ENCODE results near the gene RAP1A. TPM values are rescaled to one million over a fixed set of nuclear protein-coding genes. Genes with fewer than 3 reads are reported as not detected.
"Not testable (repeated sequence)": the region's sequence is repeated elsewhere in the genome, so short reads cannot be mapped to it uniquely, and the experiment has no call there.

The RAP1A gene
- total and polyA plus RNA-seq, 12 donors: 64.2 to 120 (median 99.7) TPM

GRCh38 chr1:111605576-111605975 is 14.0 kb upstream of the RAP1A start:
- Histone ChIP-seq H3K36me3 (no peaks in the 10 kb centered on the region), H3K4me3 (no peak overlapping the region), H3K27me3 (no peaks in the 10 kb centered on the region), H3K27ac (peak overlapping the region in 2 of 10 donors; percentile 27 to 53), H3K9me3 (no peaks in the 10 kb centered on the region), H3K4me1 (peaks cover 0 to 50% (median 10%) of the 10 kb centered on the region in 9 donors)
- DNase-seq (peak in 1 of 2 donors; percentile 38), ATAC-seq (peak; percentile 54 to 90 (median 72))
- peak in 1 of 9 donors; percentile 7 for TF ChIP-seq CTCF (IDR thresholded peaks at IDR 0.05)
- intact Hi-C loops (cut with DNase I): loop anchor here in 1 of 10 donors (5.0 kb wide), 1 partner anchor 313 kb away; the partner anchor contains the start of gene CHIA

- H3K9me3 ChIP-seq, H3K36me3 ChIP-seq, DNase-seq, H3K4me3 ChIP-seq, H3K27me3 ChIP-seq: not testable (repeated sequence)
- ATAC-seq: peak in 4 of 8 donors; percentile 47 to 78 (median 58)
- H3K4me1 ChIP-seq: peaks cover 0 to 50% (median 10%) of the 10 kb centered on the region in 9 donors
- peak overlapping the region in 1 of 10 donors; percentile 2 for H3K27ac ChIP-seq
- WGBS, 2 donors: 65 to 75% methylated on average over 6 of the region's 8 CpGs
- intact Hi-C loops (cut with DNase I): loop anchor here in 1 of 10 donors (5.0 kb wide), 1 partner anchor 314 kb away; the partner anchor contains the start of gene CHIA
These were observed 13.0 kb upstream of the RAP1A start for GRCh38 chr1:111606457-111607215.

GRCh38 chr1:111608528-111608927 is 11.1 kb upstream of the RAP1A start:
- not testable (repeated sequence) for ATAC-seq, H3K9me3 ChIP-seq, DNase-seq, H3K27ac ChIP-seq, H3K4me3 ChIP-seq, H3K36me3 ChIP-seq, H3K27me3 ChIP-seq
- H3K4me1 ChIP-seq: peaks cover 4 to 33% (median 10%) of the 10 kb centered on the region in 9 donors
- intact Hi-C loops (cut with DNase I): loop anchor here in 1 of 10 donors (5.0 kb wide), 1 partner anchor 316 kb away; the partner anchor contains the start of gene CHIA
- whole genome bisulfite sequencing, 2 donors: 95% methylated on average over 23 to 24 of the region's 24 CpGs

GRCh38 chr1:111611986-111612385 is 7.6 kb upstream of the RAP1A start:
- H3K9me3 ChIP-seq: no peaks in the 10 kb centered on the region
- no peak overlapping the region for H3K4me3 ChIP-seq
- no peak overlapping the region for H3K27ac ChIP-seq
- peaks cover 0 to 24% (median 13%) of the 10 kb centered on the region in 9 donors for H3K4me1 ChIP-seq
- no peaks in the 10 kb centered on the region for H3K36me3 ChIP-seq
- TF ChIP-seq CTCF (IDR thresholded peaks at IDR 0.05): no peak
- 65 to 68% methylated on average over 2 of the region's 2 CpGs for WGBS, 2 donors
- ATAC-seq (no peak), DNase-seq (no peak)
- intact Hi-C loops (cut with DNase I): no loop called here
- H3K27me3 ChIP-seq: no peaks in the 10 kb centered on the region

GRCh38 chr1:111615870-111616715 is 3.5 kb upstream of the RAP1A start:
- Histone ChIP-seq H3K4me3 (no peak overlapping the region), H3K36me3 (no peaks in the 10 kb centered on the region), H3K27me3 (no peaks in the 10 kb centered on the region), H3K4me1 (peaks cover 0 to 44% (median 25%) of the 10 kb centered on the region in 9 donors), H3K9me3 (no peaks in the 10 kb centered on the region), H3K27ac (peak overlapping the region in 2 of 10 donors; percentile 5 to 78)
- ATAC-seq: no peak
- DNase-seq: no peak
- intact Hi-C loops (cut with DNase I): no loop called here
- 68 to 71% methylated on average over 3 of the region's 3 CpGs for WGBS, 2 donors
- no peak for TF ChIP-seq CTCF (IDR thresholded peaks at IDR 0.05)
